ENCODE data around the gene MT1F.
A peak's percentile ranks its signal among the peaks of the same experiment; 100 is the strongest.
"Not testable (repeated sequence)": the region's sequence is repeated elsewhere in the genome, so short reads cannot be mapped to it uniquely, and the experiment has no call there.

Gene MT1F

GRCh38 chr16:56617212-56618085 lies 40.3 kb upstream of the MT1F start:
- no peak overlapping the region for H3K27ac ChIP-seq (ENCODE audit: low read depth, low read length)
- WGBS (ENCODE audit: extremely low coverage, insufficient coverage, low lambda C conversion rate), result no CpG with 5 or more reads among the region's 41 CpGs
- H2BK15ac ChIP-seq (replicated peaks; ENCODE audit: low read depth), result no peak overlapping the region
- H3K23ac ChIP-seq (ENCODE audit: low read length), result no peak overlapping the region
- no peak overlapping the region for H3K4ac ChIP-seq (ENCODE audit: low read depth, low read length)
- H3K36me3 ChIP-seq (ENCODE audit: control insufficient read depth, insufficient read depth, low read length), result no peaks in the 10 kb centered on the region
- H4K8ac ChIP-seq (ENCODE audit: low read depth, low read length), result no peak overlapping the region
- no peak for DNase-seq
- H3K4me3 ChIP-seq (ENCODE audit: low read length), result no peak overlapping the region
- no peak overlapping the region for H2AK5ac ChIP-seq (ENCODE audit: low read length)
- H3K27me3 ChIP-seq (ENCODE audit: insufficient read depth, low read length, poor library complexity), result peaks cover 34% of the 10 kb centered on the region
- H3K79me2 ChIP-seq (ENCODE audit: control insufficient read depth, insufficient read depth, low read length), result no peaks in the 10 kb centered on the region
- H2BK120ac ChIP-seq (ENCODE audit: low read depth, low read length), result no peak overlapping the region
- H3K56ac ChIP-seq (ENCODE audit: low read length), result peak overlapping the region; percentile 58
- no peak overlapping the region for H4K5ac ChIP-seq (ENCODE audit: low read length)
- H3K4me1 ChIP-seq (ENCODE audit: control insufficient read depth, low read depth, low read length), result peaks cover 5% of the 10 kb centered on the region
- H3K79me1 ChIP-seq (ENCODE audit: low read length), result no peaks in the 10 kb centered on the region
- peak overlapping the region; percentile 28 for H3K4me2 ChIP-seq (ENCODE audit: low read length)
- no peak overlapping the region for H2BK5ac ChIP-seq (ENCODE audit: low read length)
- H3K9ac ChIP-seq (ENCODE audit: low read length), result peak overlapping the region; percentile 29
- H3K18ac ChIP-seq (ENCODE audit: low read length), result no peak overlapping the region

- Histone ChIP-seq H3K79me2 (ENCODE audit: control insufficient read depth, insufficient read depth, low read length) (no peaks in the 10 kb centered on the region), H3K4me1 (ENCODE audit: control insufficient read depth, low read depth, low read length) (peaks cover 5% of the 10 kb centered on the region), H3K23ac (ENCODE audit: low read length) (no peak overlapping the region), H3K36me3 (ENCODE audit: control insufficient read depth, insufficient read depth, low read length) (no peaks in the 10 kb centered on the region), H3K27me3 (ENCODE audit: insufficient read depth, low read length, poor library complexity) (peaks cover 34% of the 10 kb centered on the region), H3K4me2 (ENCODE audit: low read length) (no peak overlapping the region), H3K18ac (ENCODE audit: low read length) (no peak overlapping the region), H2BK5ac (ENCODE audit: low read length) (no peak overlapping the region), H2BK120ac (ENCODE audit: low read depth, low read length) (no peak overlapping the region), H2BK15ac (replicated peaks; ENCODE audit: low read depth) (no peak overlapping the region), H4K8ac (ENCODE audit: low read depth, low read length) (no peak overlapping the region), H3K4me3 (ENCODE audit: low read length) (no peak overlapping the region), H3K56ac (ENCODE audit: low read length) (no peak overlapping the region), H3K9ac (ENCODE audit: low read length) (no peak overlapping the region), H3K79me1 (ENCODE audit: low read length) (no peaks in the 10 kb centered on the region), H3K4ac (ENCODE audit: low read depth, low read length) (no peak overlapping the region), H2AK5ac (ENCODE audit: low read length) (no peak overlapping the region), H3K27ac (ENCODE audit: low read depth, low read length) (no peak overlapping the region), H4K5ac (ENCODE audit: low read length) (no peak overlapping the region)
- no peak for DNase-seq
- no CpG with 5 or more reads among the region's 6 CpGs for WGBS (ENCODE audit: extremely low coverage, insufficient coverage, low lambda C conversion rate)
Measured at GRCh38 chr16:56618138-56618537, 39.6 kb upstream of the MT1F start.

GRCh38 chr16:56620339-56620897 lies 37.3 kb upstream of the MT1F start:
- Histone ChIP-seq H3K4me3 (ENCODE audit: low read length) (no peak overlapping the region), H4K5ac (ENCODE audit: low read length) (no peak overlapping the region), H2AK5ac (ENCODE audit: low read length) (no peak overlapping the region), H2BK120ac (ENCODE audit: low read depth, low read length) (no peak overlapping the region), H3K4me2 (ENCODE audit: low read length) (no peak overlapping the region), H2BK15ac (replicated peaks; ENCODE audit: low read depth) (no peak overlapping the region), H3K27me3 (ENCODE audit: insufficient read depth, low read length, poor library complexity) (peaks cover 49% of the 10 kb centered on the region), H2BK5ac (ENCODE audit: low read length) (no peak overlapping the region), H3K4ac (ENCODE audit: low read depth, low read length) (no peak overlapping the region), H3K79me2 (ENCODE audit: control insufficient read depth, insufficient read depth, low read length) (no peaks in the 10 kb centered on the region), H4K8ac (ENCODE audit: low read depth, low read length) (no peak overlapping the region), H3K36me3 (ENCODE audit: control insufficient read depth, insufficient read depth, low read length) (no peaks in the 10 kb centered on the region), H3K23ac (ENCODE audit: low read length) (no peak overlapping the region), H3K18ac (ENCODE audit: low read length) (no peak overlapping the region), H3K4me1 (ENCODE audit: control insufficient read depth, low read depth, low read length) (peaks cover 5% of the 10 kb centered on the region), H3K56ac (ENCODE audit: low read length) (no peak overlapping the region), H3K27ac (ENCODE audit: low read depth, low read length) (no peak overlapping the region), H3K79me1 (ENCODE audit: low read length) (no peaks in the 10 kb centered on the region), H3K9ac (ENCODE audit: low read length) (no peak overlapping the region)
- no CpG with 5 or more reads among the region's 8 CpGs for WGBS (ENCODE audit: extremely low coverage, insufficient coverage, low lambda C conversion rate)
- no peak for DNase-seq

- H2BK120ac ChIP-seq (ENCODE audit: low read depth, low read length); H3K79me2 ChIP-seq (ENCODE audit: control insufficient read depth, insufficient read depth, low read length); H3K4ac ChIP-seq (ENCODE audit: low read depth, low read length); H3K27ac ChIP-seq (ENCODE audit: low read depth, low read length); H2BK15ac ChIP-seq (replicated peaks; ENCODE audit: low read depth); H2AK5ac ChIP-seq (ENCODE audit: low read length); H4K5ac ChIP-seq (ENCODE audit: low read length); H3K56ac ChIP-seq (ENCODE audit: low read length); H3K36me3 ChIP-seq (ENCODE audit: control insufficient read depth, insufficient read depth, low read length); H3K4me3 ChIP-seq (ENCODE audit: low read length); H3K9ac ChIP-seq (ENCODE audit: low read length); H2BK5ac ChIP-seq (ENCODE audit: low read length); H3K23ac ChIP-seq (ENCODE audit: low read length); H4K8ac ChIP-seq (ENCODE audit: low read depth, low read length); H3K18ac ChIP-seq (ENCODE audit: low read length); H3K79me1 ChIP-seq (ENCODE audit: low read length); H3K4me2 ChIP-seq (ENCODE audit: low read length); H3K4me1 ChIP-seq (ENCODE audit: control insufficient read depth, low read depth, low read length): not testable (repeated sequence)
- WGBS (ENCODE audit: extremely low coverage, insufficient coverage, low lambda C conversion rate), result no CpG with 5 or more reads among the region's 4 CpGs
- peaks cover 52% of the 10 kb centered on the region for H3K27me3 ChIP-seq (ENCODE audit: insufficient read depth, low read length, poor library complexity)
- DNase-seq, result peak; percentile 48
Measured at GRCh38 chr16:56621665-56622445, 35.9 kb upstream of the MT1F start.

GRCh38 chr16:56623184-56623583 lies 34.6 kb upstream of the MT1F start:
- WGBS (ENCODE audit: extremely low coverage, insufficient coverage, low lambda C conversion rate), result no CpG with 5 or more reads among the region's 5 CpGs
- H2AK5ac ChIP-seq (ENCODE audit: low read length); H3K4me2 ChIP-seq (ENCODE audit: low read length); H2BK5ac ChIP-seq (ENCODE audit: low read length); H2BK15ac ChIP-seq (replicated peaks; ENCODE audit: low read depth); H3K27ac ChIP-seq (ENCODE audit: low read depth, low read length); H3K79me1 ChIP-seq (ENCODE audit: low read length); H3K4me1 ChIP-seq (ENCODE audit: control insufficient read depth, low read depth, low read length); H3K56ac ChIP-seq (ENCODE audit: low read length); H3K79me2 ChIP-seq (ENCODE audit: control insufficient read depth, insufficient read depth, low read length); H4K5ac ChIP-seq (ENCODE audit: low read length); H2BK120ac ChIP-seq (ENCODE audit: low read depth, low read length); H3K4ac ChIP-seq (ENCODE audit: low read depth, low read length); H3K9ac ChIP-seq (ENCODE audit: low read length); H3K18ac ChIP-seq (ENCODE audit: low read length); H4K8ac ChIP-seq (ENCODE audit: low read depth, low read length); H3K36me3 ChIP-seq (ENCODE audit: control insufficient read depth, insufficient read depth, low read length); H3K23ac ChIP-seq (ENCODE audit: low read length); H3K4me3 ChIP-seq (ENCODE audit: low read length); DNase-seq: not testable (repeated sequence)
- H3K27me3 ChIP-seq (ENCODE audit: insufficient read depth, low read length, poor library complexity), result peaks cover 42% of the 10 kb centered on the region

All from mesendoderm (in vitro differentiated cells).